Hepatocyte (in vitro differentiated cells): ENCODE results near the gene RBM17.

Source experiments
- EZH2 ChIP-seq: fragments of 200-600 bp; sonication (generic); IDR thresholded peaks from 2 replicates; pipeline ENCODE4 v1.6.1; 2016; ENCODE audit warnings: antibody characterized with exemption, mild to moderate bottlenecking, borderline replicate concordance
- EZH2phosphoT487 ChIP-seq: fragments of 200-600 bp; sonication (generic); IDR thresholded peaks from one replicate; pipeline ENCODE4 v1.6.1; 2018; ENCODE audit warnings: antibody characterized with exemption, mild to moderate bottlenecking, low read depth, moderate library complexity; ENCODE audit not compliant: unreplicated experiment, severe bottlenecking
- TF ChIP-seq, protein P1 (sequence below): fragments of 200-600 bp; sonication (generic); IDR thresholded peaks from 2 replicates; pipeline ENCODE4 v1.5.1; 2016; ENCODE audit warnings: antibody characterized with exemption, mild to moderate bottlenecking; ENCODE audit not compliant: poor library complexity

DNA sequence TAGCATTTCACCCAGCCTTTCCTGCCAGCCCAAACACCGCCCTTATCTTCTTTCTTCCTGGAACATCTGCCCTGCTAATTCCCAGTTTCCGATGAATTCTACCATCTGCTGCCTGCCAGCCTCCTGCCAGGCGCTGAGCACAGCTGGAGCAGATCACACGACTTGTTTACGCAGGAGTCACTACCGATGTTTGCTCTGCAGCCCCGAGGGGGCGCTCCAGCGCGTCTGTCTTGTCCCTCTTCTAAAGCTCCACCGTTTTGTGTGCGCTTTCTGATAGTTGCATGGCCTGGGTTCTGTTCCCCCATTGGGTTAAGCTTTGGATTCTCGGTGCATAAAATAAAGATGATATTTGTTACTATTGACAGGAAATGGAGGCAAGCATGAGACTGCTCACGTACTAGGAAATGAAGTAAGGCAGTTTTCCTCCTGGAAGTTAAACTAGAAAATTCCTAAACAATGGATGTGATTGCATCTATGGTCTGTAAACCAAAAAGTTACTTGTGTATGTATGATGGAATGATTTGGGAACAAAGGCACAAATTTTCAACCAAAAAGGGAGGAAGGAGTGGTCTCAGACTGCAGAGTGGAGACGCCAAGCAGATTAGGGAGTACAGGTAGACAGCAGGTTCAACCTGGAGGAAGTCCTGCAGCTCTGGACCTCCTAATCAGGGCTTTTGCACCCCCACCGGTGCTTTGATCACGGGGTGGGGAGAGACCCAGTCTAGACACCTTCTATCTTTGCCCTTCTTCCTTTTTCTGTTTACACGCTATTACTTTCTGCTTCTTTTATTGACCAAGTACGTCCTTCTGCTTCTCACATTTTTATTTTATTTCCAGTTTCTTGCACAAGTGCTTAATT, 2.2 kb upstream of the RBM17 start:
- TF ChIP-seq, protein P1, sequence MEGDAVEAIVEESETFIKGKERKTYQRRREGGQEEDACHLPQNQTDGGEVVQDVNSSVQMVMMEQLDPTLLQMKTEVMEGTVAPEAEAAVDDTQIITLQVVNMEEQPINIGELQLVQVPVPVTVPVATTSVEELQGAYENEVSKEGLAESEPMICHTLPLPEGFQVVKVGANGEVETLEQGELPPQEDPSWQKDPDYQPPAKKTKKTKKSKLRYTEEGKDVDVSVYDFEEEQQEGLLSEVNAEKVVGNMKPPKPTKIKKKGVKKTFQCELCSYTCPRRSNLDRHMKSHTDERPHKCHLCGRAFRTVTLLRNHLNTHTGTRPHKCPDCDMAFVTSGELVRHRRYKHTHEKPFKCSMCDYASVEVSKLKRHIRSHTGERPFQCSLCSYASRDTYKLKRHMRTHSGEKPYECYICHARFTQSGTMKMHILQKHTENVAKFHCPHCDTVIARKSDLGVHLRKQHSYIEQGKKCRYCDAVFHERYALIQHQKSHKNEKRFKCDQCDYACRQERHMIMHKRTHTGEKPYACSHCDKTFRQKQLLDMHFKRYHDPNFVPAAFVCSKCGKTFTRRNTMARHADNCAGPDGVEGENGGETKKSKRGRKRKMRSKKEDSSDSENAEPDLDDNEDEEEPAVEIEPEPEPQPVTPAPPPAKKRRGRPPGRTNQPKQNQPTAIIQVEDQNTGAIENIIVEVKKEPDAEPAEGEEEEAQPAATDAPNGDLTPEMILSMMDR, result peak; percentile 82
- no peak for TF ChIP-seq EZH2phosphoT487
- TF ChIP-seq EZH2, result no peak
